NT2/D1 (cell line): ENCODE results near the gene LIMD2.

Experiments
- SUZ12 ChIP-seq: IDR thresholded peaks from 2 replicates; pipeline ENCODE4 v1.6.1; 2011; ENCODE audit not compliant: insufficient read length, insufficient read depth; ENCODE audit errors: extremely low read depth
- YY1 ChIP-seq: IDR thresholded peaks from 2 replicates; pipeline ENCODE4 v1.6.1; 2011; ENCODE audit not compliant: insufficient read length, insufficient read depth
- ZNF274 ChIP-seq: IDR thresholded peaks from 2 replicates; pipeline ENCODE4 v1.6.1; 2011; ENCODE audit warnings: mild to moderate bottlenecking, low read depth, low read length

- TF ChIP-seq ZNF274 (no peak), YY1 (no peak), SUZ12 (no peak)
Observed at GRCh38 chr17:63665527-63666214, 34.3 kb downstream of the LIMD2 start.
